Muscle of leg (tissue), 11 donors: ENCODE data around the gene CCDC74A. TPM values are rescaled to one million over a fixed set of nuclear protein-coding genes. Genes with fewer than 3 reads are reported as not detected.
"Not testable (repeated sequence)": the region's sequence is repeated elsewhere in the genome, so short reads cannot be mapped to it uniquely, and the experiment has no call there.

Experiments
- DNase-seq: peaks from one replicate; pipeline ENCODE4 v3.0.0; 2013
- H3K27ac ChIP-seq: one replicate; pipeline ENCODE4 v1.5.1; 2013; ENCODE audit warnings: mild to moderate bottlenecking, low read length, control low read depth
- H3K27me3 ChIP-seq: one replicate; pipeline ENCODE4 v1.6.1; 2013; ENCODE audit warnings: low read length; ENCODE audit not compliant: control insufficient read depth, insufficient read depth
- H3K36me3 ChIP-seq: one replicate; pipeline ENCODE4 v1.6.1; 2013; ENCODE audit warnings: low read length; ENCODE audit not compliant: control insufficient read depth, insufficient read depth
- H3K4me1 ChIP-seq: one replicate; pipeline ENCODE4 v1.6.1; 2013; ENCODE audit warnings: low read length; ENCODE audit not compliant: control insufficient read depth, insufficient read depth
- H3K4me3 ChIP-seq: one replicate; pipeline ENCODE4 v1.5.1; 2013; ENCODE audit warnings: low read length, control low read depth
- H3K9me3 ChIP-seq: replicated peaks from 2 replicates; pipeline ENCODE4 v1.6.1; 2013; ENCODE audit warnings: low read depth, low read length; ENCODE audit not compliant: control insufficient read depth
- WGBS: methylation state at CpG from one replicate; pipeline ENCODE4 v1.1.5; 2013; ENCODE audit warnings: missing lambda C conversion rate; ENCODE audit not compliant: insufficient coverage; 5-methylcytosine and 5-hydroxymethylcytosine counted together
- polyA plus RNA-seq, 8 donors: library from polyadenylated mRNA; unstranded; fragments of 120-200 nt; gene quantifications; one replicate each; pipeline versions ENCODE4 v1.2.1 to v1.2.3, GENCODE V29; 2013; ENCODE audit warnings: inconsistent platforms in 1 of 8, low replicate concordance in 1 of 8; ENCODE audit not compliant: insufficient read length in 8 of 8, insufficient read depth in 1 of 8
- total RNA-seq: library from RNA; stranded (reverse); fragments of 120-200 nt; gene quantifications from one replicate; pipeline ENCODE4 v1.2.4, GENCODE V29; 2013

Gene CCDC74A
- total and polyA plus RNA-seq, 9 donors: 1.0 to 4.0 (median 2.5) TPM

GRCh38 chr2:131530626-131531344, 3.1 kb downstream of the CCDC74A start:
- not testable (repeated sequence) for H3K27ac ChIP-seq, H3K27me3 ChIP-seq, H3K4me3 ChIP-seq, DNase-seq, H3K4me1 ChIP-seq, H3K36me3 ChIP-seq, H3K9me3 ChIP-seq
- WGBS: 77% methylated on average over 5 of the region's 22 CpGs

- H3K27ac ChIP-seq, H3K9me3 ChIP-seq, H3K4me1 ChIP-seq, H3K27me3 ChIP-seq, H3K36me3 ChIP-seq, DNase-seq, H3K4me3 ChIP-seq: not testable (repeated sequence)
- WGBS: no CpG with 5 or more reads among the region's 11 CpGs
These were observed 4.0 kb downstream of the CCDC74A start for GRCh38 chr2:131531547-131532185.

GRCh38 chr2:131532723-131533608, 5.3 kb downstream of the CCDC74A start:
- H3K4me1 ChIP-seq, H3K9me3 ChIP-seq, H3K27me3 ChIP-seq, H3K4me3 ChIP-seq, DNase-seq, H3K36me3 ChIP-seq, H3K27ac ChIP-seq: not testable (repeated sequence)
- WGBS: 80% methylated on average over 12 of the region's 23 CpGs

GRCh38 chr2:131533609-131534316, 6.1 kb downstream of the CCDC74A start:
- H3K9me3 ChIP-seq, H3K36me3 ChIP-seq, H3K27ac ChIP-seq, H3K27me3 ChIP-seq, H3K4me3 ChIP-seq, H3K4me1 ChIP-seq, DNase-seq: not testable (repeated sequence)
- 78% methylated on average over 7 of the region's 17 CpGs for WGBS

GRCh38 chr2:131534317-131534672, 6.6 kb downstream of the CCDC74A start:
- H3K27ac ChIP-seq, DNase-seq, H3K4me1 ChIP-seq, H3K27me3 ChIP-seq, H3K36me3 ChIP-seq, H3K9me3 ChIP-seq, H3K4me3 ChIP-seq: not testable (repeated sequence)
- no CpG with 5 or more reads among the region's 13 CpGs for WGBS

- H3K36me3 ChIP-seq, H3K4me3 ChIP-seq, H3K27me3 ChIP-seq, H3K27ac ChIP-seq, DNase-seq, H3K9me3 ChIP-seq, H3K4me1 ChIP-seq: not testable (repeated sequence)
- no CpG with 5 or more reads among the region's 11 CpGs for WGBS
These were observed 7.3 kb downstream of the CCDC74A start for GRCh38 chr2:131534965-131535364.

GRCh38 chr2:131535526-131535925, 7.8 kb downstream of the CCDC74A start:
- Histone ChIP-seq H3K27ac (no peak overlapping the region), H3K36me3 (no peaks in the 10 kb centered on the region), H3K9me3 (no peaks in the 10 kb centered on the region), H3K4me1 (no peaks in the 10 kb centered on the region), H3K27me3 (no peaks in the 10 kb centered on the region), H3K4me3 (no peak overlapping the region)
- no peak for DNase-seq
- WGBS: 80% methylated on average over 1 of the region's 4 CpGs

GRCh38 chr2:131535951-131536826, 8.5 kb downstream of the CCDC74A start:
- 78% methylated on average over 15 of the region's 21 CpGs for WGBS
- H3K27ac ChIP-seq: not testable (repeated sequence)

GRCh38 chr2:131536841-131537240, 9.2 kb downstream of the CCDC74A start:
- not testable (repeated sequence) for H3K36me3 ChIP-seq, H3K27ac ChIP-seq, H3K4me1 ChIP-seq, H3K9me3 ChIP-seq, H3K4me3 ChIP-seq, H3K27me3 ChIP-seq, DNase-seq
- WGBS: 90% methylated on average over 12 of the region's 14 CpGs

More at GRCh38 chr2:131535951-131536826, 8.5 kb downstream of the CCDC74A start:
- H3K27me3 ChIP-seq, H3K4me1 ChIP-seq, H3K36me3 ChIP-seq, H3K4me3 ChIP-seq, H3K9me3 ChIP-seq, DNase-seq: not testable (repeated sequence)
